H54 (cell line): ENCODE measurements around the gene CYLC1.

Experiments used
- DNase-seq: peaks from one replicate; pipeline ENCODE4 v3.0.0; 2011; ENCODE audit warnings: low spot score, mixed read lengths; ENCODE audit not compliant: insufficient read length
- FAIRE-seq: peaks from 3 replicates; lab custom pipeline; 2011; peaks lifted over from hg19 to GRCh38; lab: Jason Lieb, UNC
- POLR2A ChIP-seq: IDR thresholded peaks from 2 replicates; pipeline ENCODE4 v1.6.1; 2011; ENCODE audit warnings: low read depth, mild to moderate bottlenecking, low read length

CYLC1 gene

GRCh38 chrX:83860846-83861245, at the start of gene CYLC1:
CYLC1 (plus strand) TSS chrX:83861146; CDS start chrX:83861183, 37 bp downstream.
- FAIRE-seq: no peak
- no peak for TF ChIP-seq POLR2A
- no peak for DNase-seq

GRCh38 chrX:83819304-83819703, 41.6 kb upstream of the CYLC1 start:
- FAIRE-seq (no peak), DNase-seq (peak; percentile 4)

GRCh38 chrX:83829874-83830273, 31.1 kb upstream of the CYLC1 start:
- FAIRE-seq: no peak

More at GRCh38 chrX:83819304-83819703, 41.6 kb upstream of the CYLC1 start:
- TF ChIP-seq POLR2A: no peak

GRCh38 chrX:83845397-83845796, 15.5 kb upstream of the CYLC1 start:
- FAIRE-seq: no peak
- DNase-seq: peak; percentile 0

More at GRCh38 chrX:83829874-83830273, 31.1 kb upstream of the CYLC1 start:
- TF ChIP-seq POLR2A: no peak
- no peak for DNase-seq

GRCh38 chrX:83847339-83847738, 13.6 kb upstream of the CYLC1 start:
- no peak for FAIRE-seq

More at GRCh38 chrX:83845397-83845796, 15.5 kb upstream of the CYLC1 start:
- TF ChIP-seq POLR2A: no peak

GRCh38 chrX:83888585-83888984, 27.6 kb downstream of the CYLC1 start:
- DNase-seq (no peak), FAIRE-seq (no peak)
- TF ChIP-seq POLR2A: no peak

More at GRCh38 chrX:83847339-83847738, 13.6 kb upstream of the CYLC1 start:
- DNase-seq: no peak
- TF ChIP-seq POLR2A: no peak

GRCh38 chrX:83892433-83892832, 31.5 kb downstream of the CYLC1 start:
- no peak for DNase-seq
- TF ChIP-seq POLR2A: no peak
- no peak for FAIRE-seq

GRCh38 chrX:83906921-83907320, 46.0 kb downstream of the CYLC1 start:
- no peak for TF ChIP-seq POLR2A
- FAIRE-seq (no peak), DNase-seq (no peak)

- TF ChIP-seq POLR2A: no peak
- FAIRE-seq (no peak), DNase-seq (no peak)
Measured at GRCh38 chrX:83916525-83916924, 55.6 kb downstream of the CYLC1 start.

GRCh38 chrX:83934220-83934619, 73.3 kb downstream of the CYLC1 start:
- FAIRE-seq (no peak), DNase-seq (no peak)
- no peak for TF ChIP-seq POLR2A
